Loucy (cell line): ENCODE data around the gene CPD.

Experiments
- H2AFZ ChIP-seq: fragments of 200-600 bp; sonication (generic); 2 replicates; pipeline ENCODE4 v1.6.0; 2016; ENCODE audit warnings: antibody characterized with exemption, mild to moderate bottlenecking, low read length, moderate library complexity
- H3F3A ChIP-seq: fragments of 200-600 bp; 2 replicates; pipeline ENCODE4 v1.6.0; 2016; ENCODE audit warnings: antibody characterized with exemption, low read depth, mild to moderate bottlenecking
- H3K27me3 ChIP-seq: fragments of 200-600 bp; sonication (generic); 2 replicates; pipeline ENCODE4 v1.6.1; 2014; ENCODE audit warnings: low read length, mild to moderate bottlenecking; ENCODE audit not compliant: insufficient read depth, poor library complexity, severe bottlenecking
- H3K36me3 ChIP-seq: fragments of 200-600 bp; sonication (generic); 2 replicates; pipeline ENCODE4 v1.6.1; 2016; ENCODE audit warnings: low read length; ENCODE audit not compliant: insufficient read depth
- H3K4me1 ChIP-seq: fragments of 200-600 bp; sonication (generic); 2 replicates; pipeline ENCODE4 v1.5.1; 2014; ENCODE audit warnings: low read length, mild to moderate bottlenecking; ENCODE audit not compliant: insufficient read depth, poor library complexity, severe bottlenecking
- H3K4me2 ChIP-seq: fragments of 200-600 bp; sonication (generic); 2 replicates; pipeline ENCODE4 v1.6.0; 2014; ENCODE audit warnings: antibody characterized with exemption, low read length, low read depth, mild to moderate bottlenecking; ENCODE audit not compliant: poor library complexity, severe bottlenecking
- H3K4me3 ChIP-seq: fragments of 200-600 bp; sonication (generic); 2 replicates; pipeline ENCODE4 v1.5.1; 2014; ENCODE audit warnings: low read length, mild to moderate bottlenecking, mixed read lengths; ENCODE audit not compliant: poor library complexity, severe bottlenecking
- H3K79me2 ChIP-seq: fragments of 200-600 bp; sonication (generic); 2 replicates; pipeline ENCODE4 v1.6.1; 2014; ENCODE audit warnings: low read length; ENCODE audit not compliant: insufficient read depth
- H3K9ac ChIP-seq: fragments of 200-600 bp; sonication (generic); 2 replicates; pipeline ENCODE4 v1.6.0; 2014; ENCODE audit warnings: mild to moderate bottlenecking, low read depth, low read length, moderate library complexity; ENCODE audit not compliant: poor library complexity, severe bottlenecking
- H3K9me2 ChIP-seq: fragments of 200-600 bp; sonication (generic); replicated peaks from 2 replicates; pipeline ENCODE4 v1.6.1; 2016; ENCODE audit warnings: low read depth, low read length, mixed read lengths
- H3K9me3 ChIP-seq: fragments of 200-600 bp; sonication (generic); 2 replicates; pipeline ENCODE4 v1.6.1; 2014; ENCODE audit warnings: mild to moderate bottlenecking, antibody characterized with exemption, low read length, low read depth; ENCODE audit not compliant: insufficient read depth
- H4K20me1 ChIP-seq: fragments of 200-600 bp; sonication (generic); 2 replicates; pipeline ENCODE4 v1.6.0; 2014; ENCODE audit warnings: antibody characterized with exemption, low read length, mild to moderate bottlenecking; ENCODE audit not compliant: insufficient read depth, poor library complexity, severe bottlenecking
- CTCF ChIP-seq: fragments of 200-600 bp; sonication (generic); conservative IDR thresholded peaks from 2 replicates; pipeline ENCODE4 v1.5.1; 2014; ENCODE audit warnings: mild to moderate bottlenecking, antibody characterized with exemption, low read length
- EZH2phosphoT487 ChIP-seq: fragments of 200-600 bp; IDR thresholded peaks from 2 replicates; pipeline ENCODE4 v1.6.1; 2018; ENCODE audit warnings: antibody characterized with exemption, mild to moderate bottlenecking, moderate library complexity, borderline replicate concordance

Gene CPD

GRCh38 chr17:30366536-30366935 is 12.2 kb upstream of the CPD start:
- peaks cover 5% of the 10 kb centered on the region; the same call in 1 of the 2 replicates for H3K9me3 ChIP-seq
- peaks cover 9% of the 10 kb centered on the region for H3K4me1 ChIP-seq
- H3K9me2 ChIP-seq = no peaks in the 10 kb centered on the region
- TF ChIP-seq EZH2phosphoT487 (no peak), CTCF (no peak)
- no peak overlapping the region for H2AFZ ChIP-seq
- H3K4me2 ChIP-seq = no peak overlapping the region
- H3K36me3 ChIP-seq = no peaks in the 10 kb centered on the region
- H3F3A ChIP-seq = peaks cover 4% of the 10 kb centered on the region; the same call in 1 of the 2 replicates
- no peaks in the 10 kb centered on the region for H4K20me1 ChIP-seq
- no peaks in the 10 kb centered on the region for H3K79me2 ChIP-seq
- H3K27me3 ChIP-seq = no peaks in the 10 kb centered on the region
- H3K9ac ChIP-seq = no peak overlapping the region
- H3K4me3 ChIP-seq = no peak overlapping the region

- Histone ChIP-seq H3K9me2 (no peaks in the 10 kb centered on the region), H3K9me3 (no peaks in the 10 kb centered on the region), H3K4me3 (no peak overlapping the region), H3F3A (no peaks in the 10 kb centered on the region), H3K4me2 (no peak overlapping the region), H4K20me1 (no peaks in the 10 kb centered on the region), H3K79me2 (no peaks in the 10 kb centered on the region), H3K36me3 (no peaks in the 10 kb centered on the region), H2AFZ (no peak overlapping the region), H3K9ac (no peak overlapping the region), H3K4me1 (peaks cover 1% of the 10 kb centered on the region), H3K27me3 (no peaks in the 10 kb centered on the region)
- TF ChIP-seq EZH2phosphoT487 = no peak
- no peak for TF ChIP-seq CTCF
Measured at GRCh38 chr17:30368912-30369720, 9.6 kb upstream of the CPD start.

GRCh38 chr17:30369995-30370394 is 8.7 kb upstream of the CPD start:
- H3K4me3 ChIP-seq = no peak overlapping the region
- no peaks in the 10 kb centered on the region for H4K20me1 ChIP-seq
- H2AFZ ChIP-seq = no peak overlapping the region
- H3K27me3 ChIP-seq = no peaks in the 10 kb centered on the region
- H3K9me3 ChIP-seq = no peaks in the 10 kb centered on the region
- H3K9me2 ChIP-seq = no peaks in the 10 kb centered on the region
- H3K4me1 ChIP-seq = no peaks in the 10 kb centered on the region
- H3K79me2 ChIP-seq = no peaks in the 10 kb centered on the region
- TF ChIP-seq EZH2phosphoT487 (no peak), CTCF (no peak)
- no peaks in the 10 kb centered on the region for H3K36me3 ChIP-seq
- H3K4me2 ChIP-seq = no peak overlapping the region
- no peaks in the 10 kb centered on the region for H3F3A ChIP-seq
- no peak overlapping the region for H3K9ac ChIP-seq
